Panc1 (cell line): Measurements from ENCODE around the gene KCNMB2.

Experiments
- TCF7L2 ChIP-seq: IDR thresholded peaks from 2 replicates; pipeline ENCODE4 v1.6.1; 2011; ENCODE audit warnings: mild to moderate bottlenecking, low read depth, low read length, inconsistent platforms
- TF ChIP-seq, protein P1 (sequence below): fragments of 450-650 bp; IDR thresholded peaks from 2 replicates; pipeline ENCODE4 v1.5.1; 2017; ENCODE audit warnings: mild to moderate bottlenecking

DNA sequence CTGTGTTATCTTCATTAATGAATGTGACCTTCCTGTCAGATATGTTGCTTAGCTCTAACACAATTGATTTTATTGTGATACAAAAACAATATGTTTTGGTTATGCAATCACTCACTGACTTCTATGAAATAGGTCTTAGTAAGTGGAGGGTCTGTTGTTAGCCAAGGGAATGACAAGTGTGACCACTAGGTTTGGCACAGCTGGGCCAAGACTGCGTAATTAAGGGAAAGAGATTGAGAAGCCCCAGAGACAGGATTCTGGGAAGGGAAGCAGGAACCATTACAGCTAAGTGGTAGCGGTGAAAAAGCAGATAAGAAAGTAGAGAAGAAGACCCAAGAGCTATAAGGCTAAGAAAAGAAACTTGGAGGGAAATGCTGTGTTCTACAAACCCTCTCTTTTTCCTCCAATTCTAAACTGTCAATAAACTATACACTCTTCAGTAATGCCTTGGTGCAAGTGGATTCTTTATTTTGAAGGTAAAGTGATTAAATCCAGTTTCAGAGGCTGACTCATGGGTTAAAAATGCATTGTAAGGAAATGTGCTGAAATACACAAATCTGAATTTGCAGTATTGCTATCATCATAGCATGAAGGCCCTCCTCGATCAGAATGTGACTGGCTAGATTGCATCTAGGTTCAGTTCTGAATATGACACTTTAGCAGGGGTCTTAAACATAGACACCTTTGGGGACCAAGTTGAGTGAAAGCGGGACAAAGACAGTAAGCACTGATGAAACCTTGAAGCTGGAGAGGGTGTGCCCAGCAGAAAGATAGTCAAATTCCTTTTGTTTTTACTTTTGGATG is 26.1 kb downstream of the KCNMB2 start:
- TF ChIP-seq TCF7L2, result no peak
- TF ChIP-seq, protein P1, sequence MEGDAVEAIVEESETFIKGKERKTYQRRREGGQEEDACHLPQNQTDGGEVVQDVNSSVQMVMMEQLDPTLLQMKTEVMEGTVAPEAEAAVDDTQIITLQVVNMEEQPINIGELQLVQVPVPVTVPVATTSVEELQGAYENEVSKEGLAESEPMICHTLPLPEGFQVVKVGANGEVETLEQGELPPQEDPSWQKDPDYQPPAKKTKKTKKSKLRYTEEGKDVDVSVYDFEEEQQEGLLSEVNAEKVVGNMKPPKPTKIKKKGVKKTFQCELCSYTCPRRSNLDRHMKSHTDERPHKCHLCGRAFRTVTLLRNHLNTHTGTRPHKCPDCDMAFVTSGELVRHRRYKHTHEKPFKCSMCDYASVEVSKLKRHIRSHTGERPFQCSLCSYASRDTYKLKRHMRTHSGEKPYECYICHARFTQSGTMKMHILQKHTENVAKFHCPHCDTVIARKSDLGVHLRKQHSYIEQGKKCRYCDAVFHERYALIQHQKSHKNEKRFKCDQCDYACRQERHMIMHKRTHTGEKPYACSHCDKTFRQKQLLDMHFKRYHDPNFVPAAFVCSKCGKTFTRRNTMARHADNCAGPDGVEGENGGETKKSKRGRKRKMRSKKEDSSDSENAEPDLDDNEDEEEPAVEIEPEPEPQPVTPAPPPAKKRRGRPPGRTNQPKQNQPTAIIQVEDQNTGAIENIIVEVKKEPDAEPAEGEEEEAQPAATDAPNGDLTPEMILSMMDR, result no peak
